ENCODE measurements around the gene SPATA18.

The SPATA18 gene

DNA sequence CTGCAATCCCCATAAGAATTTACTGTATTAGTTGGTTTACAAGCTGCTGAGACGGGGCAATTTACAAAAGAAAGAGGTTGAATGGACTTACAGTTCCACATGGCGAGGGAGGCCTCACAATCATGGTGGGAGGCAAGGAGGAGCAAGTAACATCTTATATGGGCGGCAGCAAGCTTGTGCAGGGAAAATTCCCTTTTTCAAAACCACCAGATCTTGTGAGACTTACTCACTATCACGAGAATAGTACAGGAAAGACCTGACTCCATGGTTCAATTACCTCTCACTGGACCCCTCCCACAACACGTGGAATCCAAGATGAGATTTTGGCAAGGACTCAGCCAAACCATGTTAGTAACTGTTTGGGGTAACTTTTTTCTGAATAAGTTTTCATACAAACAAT, 1.8 kb upstream of the SPATA18 start (continued):
- TF ChIP-seq, protein P1, sequence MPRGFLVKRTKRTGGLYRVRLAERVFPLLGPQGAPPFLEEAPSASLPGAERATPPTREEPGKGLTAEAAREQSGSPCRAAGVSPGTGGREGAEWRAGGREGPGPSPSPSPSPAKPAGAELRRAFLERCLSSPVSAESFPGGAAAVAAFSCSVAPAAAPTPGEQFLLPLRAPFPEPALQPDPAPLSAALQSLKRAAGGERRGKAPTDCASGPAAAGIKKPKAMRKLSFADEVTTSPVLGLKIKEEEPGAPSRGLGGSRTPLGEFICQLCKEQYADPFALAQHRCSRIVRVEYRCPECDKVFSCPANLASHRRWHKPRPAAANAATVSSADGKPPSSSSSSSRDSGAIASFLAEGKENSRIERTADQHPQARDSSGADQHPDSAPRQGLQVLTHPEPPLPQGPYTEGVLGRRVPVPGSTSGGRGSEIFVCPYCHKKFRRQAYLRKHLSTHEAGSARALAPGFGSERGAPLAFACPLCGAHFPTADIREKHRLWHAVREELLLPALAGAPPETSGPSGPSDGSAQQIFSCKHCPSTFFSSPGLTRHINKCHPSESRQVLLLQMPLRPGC (tag by site-specific recombination; IDR thresholded peaks at IDR 0.05) = no peak
- TF ChIP-seq ZNF211 (tag by site-specific recombination; IDR thresholded peaks at IDR 0.05; ENCODE audit: low read depth) (no peak), RBAK (tag by site-specific recombination; IDR thresholded peaks at IDR 0.05) (no peak), ZNF184 (tag by site-specific recombination; IDR thresholded peaks at IDR 0.05) (no peak), ZNF157 (tag by site-specific recombination; IDR thresholded peaks at IDR 0.05) (no peak), ZNF629 (tag by site-specific recombination; IDR thresholded peaks at IDR 0.05) (no peak)
- TF ChIP-seq, protein P2, sequence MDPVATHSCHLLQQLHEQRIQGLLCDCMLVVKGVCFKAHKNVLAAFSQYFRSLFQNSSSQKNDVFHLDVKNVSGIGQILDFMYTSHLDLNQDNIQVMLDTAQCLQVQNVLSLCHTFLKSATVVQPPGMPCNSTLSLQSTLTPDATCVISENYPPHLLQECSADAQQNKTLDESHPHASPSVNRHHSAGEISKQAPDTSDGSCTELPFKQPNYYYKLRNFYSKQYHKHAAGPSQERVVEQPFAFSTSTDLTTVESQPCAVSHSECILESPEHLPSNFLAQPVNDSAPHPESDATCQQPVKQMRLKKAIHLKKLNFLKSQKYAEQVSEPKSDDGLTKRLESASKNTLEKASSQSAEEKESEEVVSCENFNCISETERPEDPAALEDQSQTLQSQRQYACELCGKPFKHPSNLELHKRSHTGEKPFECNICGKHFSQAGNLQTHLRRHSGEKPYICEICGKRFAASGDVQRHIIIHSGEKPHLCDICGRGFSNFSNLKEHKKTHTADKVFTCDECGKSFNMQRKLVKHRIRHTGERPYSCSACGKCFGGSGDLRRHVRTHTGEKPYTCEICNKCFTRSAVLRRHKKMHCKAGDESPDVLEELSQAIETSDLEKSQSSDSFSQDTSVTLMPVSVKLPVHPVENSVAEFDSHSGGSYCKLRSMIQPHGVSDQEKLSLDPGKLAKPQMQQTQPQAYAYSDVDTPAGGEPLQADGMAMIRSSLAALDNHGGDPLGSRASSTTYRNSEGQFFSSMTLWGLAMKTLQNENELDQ (tag by site-specific recombination; IDR thresholded peaks at IDR 0.05; ENCODE audit: low read depth) = no peak

DNA sequence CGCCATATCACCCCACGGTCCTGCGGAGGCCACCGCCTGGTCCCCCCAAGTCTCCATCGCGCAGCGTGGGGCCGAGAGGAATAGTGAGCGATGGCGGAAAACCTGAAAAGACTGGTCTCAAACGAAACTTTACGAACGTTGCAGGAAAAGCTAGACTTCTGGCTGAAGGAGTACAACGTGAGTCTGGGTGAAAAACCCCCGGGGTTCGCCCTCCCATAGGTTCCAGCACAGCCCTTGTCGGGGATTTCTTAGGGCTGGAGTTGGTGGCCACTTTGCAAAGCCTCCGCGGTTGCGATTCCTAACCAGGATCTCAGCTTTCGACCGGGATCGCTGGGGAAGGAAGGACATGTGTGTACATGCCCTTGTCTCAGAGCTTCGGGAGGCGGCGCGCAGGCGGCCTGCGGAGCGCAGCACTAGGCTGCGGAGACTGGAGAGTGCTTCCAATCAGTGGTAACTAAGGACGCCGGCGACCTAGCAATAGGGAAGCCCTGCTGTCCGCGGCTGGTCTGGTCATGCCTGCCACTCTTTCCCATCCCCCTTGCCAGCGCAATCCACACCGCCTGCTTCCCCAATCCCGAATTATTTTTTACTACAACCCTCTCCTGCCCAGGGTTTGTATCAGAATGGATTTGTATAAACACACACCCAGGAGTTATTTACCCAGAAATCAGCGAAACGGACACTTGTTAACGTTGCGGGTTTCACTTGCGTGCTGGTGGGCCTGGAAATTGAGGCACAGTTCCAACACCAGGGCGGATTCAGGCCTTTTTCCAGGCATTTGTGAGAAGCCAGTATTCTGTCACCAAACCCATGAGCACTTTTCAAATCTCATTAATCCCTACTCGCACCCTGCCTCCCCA, 741 bp downstream of the SPATA18 start:
- H3K36me3 ChIP-seq (ENCODE audit: control insufficient read depth in 2 of 2, insufficient read depth in 1 of 2, low read length in 2 of 2) = no peaks in the 10 kb centered on the region
- CTCF ChIA-PET = no interaction called here
- H3K9me3 ChIP-seq (ENCODE audit: control insufficient read depth, insufficient read depth, low read depth, low read length) = no peaks in the 10 kb centered on the region
- H3K4me3 ChIP-seq (ENCODE audit: low read depth, low read length) = peak overlapping the region; percentile 54
- no peaks in the 10 kb centered on the region for H3K4me1 ChIP-seq (ENCODE audit: control insufficient read depth, insufficient read depth, low read length)
- POLR2A ChIA-PET = interaction anchor here (2.2 kb wide), 1 partner anchor 14 kb away, joined by 10 read pairs; the partner anchor contains the start of gene SGCB
- peak overlapping the region; percentile 66; the same call in 1 of the 2 replicates for H3K27ac ChIP-seq (ENCODE audit: extremely low read depth, low read depth, low read length)
- TF ChIP-seq IKZF3 (tag by site-specific recombination; IDR thresholded peaks at IDR 0.05) (peak; percentile 74; the same call in 1 of the 2 replicates), OVOL3 (tag by site-specific recombination; IDR thresholded peaks at IDR 0.05) (no peak), ZNF510 (tag by site-specific recombination; IDR thresholded peaks at IDR 0.05; ENCODE audit: insufficient replicate concordance) (no peak), ZXDB (tag by site-specific recombination; IDR thresholded peaks at IDR 0.05) (peak; percentile 56), ZNF843 (tag by site-specific recombination; IDR thresholded peaks at IDR 0.05) (no peak), ZNF658 (tag by site-specific recombination; IDR thresholded peaks at IDR 0.05) (no peak), ZNF311 (tag by site-specific recombination; IDR thresholded peaks at IDR 0.05; ENCODE audit: borderline replicate concordance) (no peak), ZNF600 (tag by site-specific recombination; IDR thresholded peaks at IDR 0.05) (peak; percentile 55; the same call in 1 of the 2 replicates), ZNF501 (tag by site-specific recombination; IDR thresholded peaks at IDR 0.05) (0 out of 2 replicates have a peak, but pooled peaks have one; percentile 30), ZNF335 (tag by site-specific recombination; conservative IDR thresholded peaks at IDR 0.05) (peak; percentile 90), ZNF366 (tag by site-specific recombination; conservative IDR thresholded peaks at IDR 0.05) (no peak), TRIM28 (IDR thresholded peaks at IDR 0.05; ENCODE audit: borderline replicate concordance, low read length) (peak; percentile 72; the same call in 1 of the 2 replicates), GLIS2 (tag by site-specific recombination; IDR thresholded peaks at IDR 0.05) (peak; percentile 76), ZBTB7A (tag by site-specific recombination; IDR thresholded peaks at IDR 0.05; ENCODE audit: low read depth) (no peak), ZNF558 (tag by site-specific recombination; IDR thresholded peaks at IDR 0.05) (peak; percentile 100), ZNF660 (tag by site-specific recombination; IDR thresholded peaks at IDR 0.05) (peak; percentile 63; the same call in 1 of the 2 replicates), ZBTB17 (tag by site-specific recombination; IDR thresholded peaks at IDR 0.05) (peak; percentile 90), MZF1 (tag by site-specific recombination; IDR thresholded peaks at IDR 0.05; ENCODE audit: borderline replicate concordance) (peak; percentile 23; the same call in 1 of the 2 replicates), ZNF2 (tag by site-specific recombination; IDR thresholded peaks at IDR 0.05) (no peak), ZNF629 (tag by site-specific recombination; IDR thresholded peaks at IDR 0.05) (0 out of 2 replicates have a peak, but pooled peaks have one; percentile 19)
- TF ChIP-seq, protein P3, sequence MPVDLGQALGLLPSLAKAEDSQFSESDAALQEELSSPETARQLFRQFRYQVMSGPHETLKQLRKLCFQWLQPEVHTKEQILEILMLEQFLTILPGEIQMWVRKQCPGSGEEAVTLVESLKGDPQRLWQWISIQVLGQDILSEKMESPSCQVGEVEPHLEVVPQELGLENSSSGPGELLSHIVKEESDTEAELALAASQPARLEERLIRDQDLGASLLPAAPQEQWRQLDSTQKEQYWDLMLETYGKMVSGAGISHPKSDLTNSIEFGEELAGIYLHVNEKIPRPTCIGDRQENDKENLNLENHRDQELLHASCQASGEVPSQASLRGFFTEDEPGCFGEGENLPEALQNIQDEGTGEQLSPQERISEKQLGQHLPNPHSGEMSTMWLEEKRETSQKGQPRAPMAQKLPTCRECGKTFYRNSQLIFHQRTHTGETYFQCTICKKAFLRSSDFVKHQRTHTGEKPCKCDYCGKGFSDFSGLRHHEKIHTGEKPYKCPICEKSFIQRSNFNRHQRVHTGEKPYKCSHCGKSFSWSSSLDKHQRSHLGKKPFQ (tag by site-specific recombination; IDR thresholded peaks at IDR 0.05) = no peak
- TF ChIP-seq, protein P4, sequence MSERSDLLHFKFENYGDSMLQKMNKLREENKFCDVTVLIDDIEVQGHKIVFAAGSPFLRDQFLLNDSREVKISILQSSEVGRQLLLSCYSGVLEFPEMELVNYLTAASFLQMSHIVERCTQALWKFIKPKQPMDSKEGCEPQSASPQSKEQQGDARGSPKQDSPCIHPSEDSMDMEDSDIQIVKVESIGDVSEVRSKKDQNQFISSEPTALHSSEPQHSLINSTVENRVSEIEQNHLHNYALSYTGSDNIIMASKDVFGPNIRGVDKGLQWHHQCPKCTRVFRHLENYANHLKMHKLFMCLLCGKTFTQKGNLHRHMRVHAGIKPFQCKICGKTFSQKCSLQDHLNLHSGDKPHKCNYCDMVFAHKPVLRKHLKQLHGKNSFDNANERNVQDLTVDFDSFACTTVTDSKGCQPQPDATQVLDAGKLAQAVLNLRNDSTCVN (tag by site-specific recombination; optimal IDR thresholded peaks at IDR 0.05) = peak; percentile 53

Data from HEK293 (cell line).